Measurements from ENCODE around the gene ARL6IP6. TPM values are rescaled to one million over a fixed set of nuclear protein-coding genes. Genes with fewer than 3 reads are reported as not detected.

The ARL6IP6 gene
- total RNA-seq, 1 donor from 2014 or later: 19.1 TPM

DNA sequence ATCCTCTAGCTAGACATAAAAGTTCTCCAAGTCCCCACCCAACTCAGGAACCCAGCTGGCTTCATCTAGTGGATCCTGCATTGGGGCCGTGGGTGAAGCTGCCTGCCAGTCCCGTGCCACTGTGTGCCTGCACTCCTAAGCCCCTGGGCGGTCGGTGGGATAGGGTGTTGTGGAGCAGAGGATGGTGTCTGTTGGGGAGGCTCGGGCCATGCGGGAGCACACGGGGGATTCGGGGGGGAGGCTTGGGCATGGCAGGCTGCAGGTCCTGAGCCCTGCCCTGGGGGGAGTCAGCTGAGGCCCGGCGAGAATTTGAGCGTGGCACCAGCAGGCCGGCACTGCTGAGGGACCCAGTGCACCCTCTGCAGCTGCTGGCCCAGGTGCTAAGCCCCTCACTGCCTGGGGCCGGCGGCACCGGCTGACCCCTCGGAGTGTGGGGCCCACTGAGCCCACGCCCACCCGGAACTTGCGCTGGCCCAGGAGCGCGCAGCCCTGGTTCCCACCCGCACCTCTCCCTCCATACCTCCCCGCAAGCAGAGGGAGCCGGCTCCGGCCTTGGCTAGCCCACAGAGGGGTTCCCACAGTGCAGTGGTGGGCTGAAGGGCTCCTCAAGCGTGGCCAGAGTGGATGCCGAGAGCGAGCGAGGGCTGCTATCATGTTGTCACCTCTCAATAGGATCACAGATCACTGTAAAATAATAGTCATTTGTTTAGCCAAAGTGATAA, 86.4 kb downstream of the ARL6IP6 start:
- no peak for DNase-seq (ENCODE audit: low spot score)

DNA sequence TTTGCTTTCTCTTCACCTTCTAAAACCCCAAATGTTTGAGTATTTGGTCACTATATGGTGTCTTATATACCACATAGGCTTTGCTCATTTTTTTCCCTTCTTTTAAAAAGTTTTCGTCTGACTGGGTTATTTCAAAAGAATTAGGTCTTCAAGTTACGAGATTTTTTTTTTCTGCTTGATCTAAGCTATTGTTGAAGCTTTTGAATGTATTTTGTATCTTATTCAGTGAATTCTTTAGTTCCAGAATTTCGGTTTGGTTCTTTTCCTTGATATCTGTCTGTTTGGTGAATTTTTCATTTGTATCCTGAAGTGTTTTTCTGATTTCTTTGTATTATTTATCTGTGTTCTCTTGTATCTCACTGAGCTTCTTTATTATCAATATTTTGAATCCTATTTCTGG, 93.5 kb downstream of the ARL6IP6 start:
- DNase-seq (ENCODE audit: low spot score): no peak

Other genes with a start within 250 kb of the ARL6IP6 start
- 111 TPM for gene PRPF40A, start 1.2 kb upstream of the ARL6IP6 start, total RNA-seq

Measured in ureter (tissue), 1 donor.